GM08714 (cell line): ENCODE data around the gene TNRC6A.

ENCODE experiments used
- H3K4me3 ChIP-seq: fragments of 200-500 bp; sonication (Bioruptor generic); 2 replicates; pipeline ENCODE4 v1.5.1; 2014; ENCODE audit warnings: mild to moderate bottlenecking, low read length, inconsistent platforms
- ZNF274 ChIP-seq: IDR thresholded peaks from 2 replicates; pipeline ENCODE4 v1.6.1; 2012; ENCODE audit warnings: mild to moderate bottlenecking, low read depth, low read length

TNRC6A gene

DNA sequence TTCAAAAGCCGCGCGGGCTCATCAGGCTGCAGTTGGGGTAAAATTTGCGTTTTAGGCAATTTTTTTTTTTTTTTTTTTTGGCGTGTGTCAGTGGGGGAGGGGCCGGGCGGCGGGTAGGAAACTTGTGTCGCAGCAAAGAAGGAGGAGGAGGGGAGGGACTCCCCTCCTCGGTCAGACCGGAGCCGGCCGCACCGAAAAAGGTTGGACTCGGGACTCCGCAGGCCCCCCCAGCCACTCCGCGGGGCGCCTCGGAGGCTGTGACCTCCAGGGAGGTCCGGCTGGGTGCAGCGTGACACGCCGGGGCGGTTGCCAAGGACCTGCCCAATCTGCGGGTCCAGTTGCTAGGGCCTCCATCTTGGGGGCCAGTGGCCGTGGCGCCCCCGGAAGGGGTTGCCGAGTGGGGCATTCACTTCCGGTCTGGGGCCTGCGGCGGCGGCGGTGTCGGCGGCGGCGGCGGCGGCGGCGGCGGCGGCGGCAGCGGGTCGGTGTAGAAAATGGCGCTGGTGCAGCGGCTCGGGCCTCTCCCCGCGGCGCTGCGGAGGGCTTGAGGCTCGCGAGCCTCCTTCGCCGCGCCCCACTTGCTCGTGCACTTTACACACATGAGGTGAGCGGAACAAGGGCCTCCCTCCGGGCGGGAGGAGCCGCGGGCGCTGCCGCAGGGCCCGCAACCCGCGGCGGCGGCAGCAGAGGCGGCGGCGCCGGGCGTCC, at the start of gene TNRC6A:
Gene TNRC6A, plus strand, starts transcription at position 409 of the 708 bp plus-strand sequence. Its CDS starts 191 bp downstream, at position 600.
- TF ChIP-seq ZNF274, result no peak

DNA sequence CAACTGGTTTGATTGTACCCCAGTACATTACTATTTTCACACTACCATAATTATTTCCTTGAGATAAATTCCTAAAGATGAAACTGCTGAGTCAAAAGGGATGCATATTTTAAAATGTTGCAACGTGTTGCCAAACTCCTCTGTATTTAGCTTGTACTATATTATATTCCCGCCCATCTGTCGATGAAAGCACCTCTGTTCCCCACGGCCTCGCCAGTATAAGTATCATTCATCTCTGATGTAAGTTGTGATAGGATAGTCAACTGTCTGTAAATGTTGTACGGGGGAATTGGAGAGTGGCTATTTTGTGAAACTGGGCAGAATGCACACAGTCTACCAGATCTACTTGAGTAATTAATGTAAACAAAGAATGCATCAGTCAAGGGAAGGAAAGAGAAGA, 47.7 kb upstream of the TNRC6A start:
- no peak overlapping the region for H3K4me3 ChIP-seq
- TF ChIP-seq ZNF274, result no peak

More for the DNA sequence above, at the start of gene TNRC6A:
- H3K4me3 ChIP-seq, result peak within 1 kb of the TSS; percentile 99

DNA sequence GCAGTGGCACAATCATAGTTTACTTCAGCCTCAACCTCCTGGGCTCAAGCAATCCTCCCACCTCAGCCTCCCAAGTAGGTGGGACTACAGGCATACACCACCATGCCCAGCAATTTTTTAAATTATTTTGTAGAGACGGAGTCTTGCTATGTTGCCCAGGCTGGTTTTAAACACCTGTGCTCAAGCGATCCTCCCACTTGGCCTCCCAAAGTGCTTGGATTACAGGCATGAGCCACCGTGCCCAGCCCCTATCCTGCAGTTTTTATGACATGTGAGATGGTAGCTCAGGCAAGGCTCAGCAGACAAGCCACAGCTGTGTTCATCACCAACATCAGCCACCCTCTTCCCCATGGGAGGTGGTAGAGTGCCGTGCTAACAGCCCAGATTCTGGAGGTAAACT, 46.2 kb upstream of the TNRC6A start:
- TF ChIP-seq ZNF274, result no peak
- no peak overlapping the region for H3K4me3 ChIP-seq

DNA sequence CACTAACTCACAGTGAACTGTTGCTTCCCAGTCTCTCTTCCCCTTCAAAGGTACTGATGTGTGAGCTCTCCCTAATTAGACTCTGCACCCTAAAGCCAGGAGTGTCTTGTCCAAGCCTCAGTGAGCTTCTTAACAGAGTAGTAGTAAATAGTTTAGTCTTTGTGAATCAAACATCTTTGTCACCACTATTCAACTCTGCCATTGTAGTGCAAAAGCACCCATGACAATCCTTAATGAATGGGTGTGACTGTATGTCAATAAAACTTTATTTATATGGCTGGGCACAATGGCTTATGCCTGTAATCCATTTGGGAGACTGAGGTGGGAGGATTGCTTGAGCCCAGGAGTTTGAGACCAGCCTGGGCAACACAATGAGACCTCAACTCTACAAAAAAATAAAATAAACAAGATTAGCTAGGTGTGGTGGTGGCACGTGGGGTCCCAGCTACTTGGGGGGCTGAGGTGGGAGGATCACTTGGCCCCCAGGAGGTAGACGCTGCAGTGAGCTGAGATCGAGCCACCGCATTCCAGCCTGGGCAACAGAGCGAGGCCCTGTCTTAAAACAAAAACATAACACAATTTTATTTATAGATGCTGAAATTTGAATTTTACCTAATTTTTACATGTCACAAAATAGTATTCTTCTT, 45.5 kb upstream of the TNRC6A start:
- H3K4me3 ChIP-seq, result no peak overlapping the region
- TF ChIP-seq ZNF274, result no peak

DNA sequence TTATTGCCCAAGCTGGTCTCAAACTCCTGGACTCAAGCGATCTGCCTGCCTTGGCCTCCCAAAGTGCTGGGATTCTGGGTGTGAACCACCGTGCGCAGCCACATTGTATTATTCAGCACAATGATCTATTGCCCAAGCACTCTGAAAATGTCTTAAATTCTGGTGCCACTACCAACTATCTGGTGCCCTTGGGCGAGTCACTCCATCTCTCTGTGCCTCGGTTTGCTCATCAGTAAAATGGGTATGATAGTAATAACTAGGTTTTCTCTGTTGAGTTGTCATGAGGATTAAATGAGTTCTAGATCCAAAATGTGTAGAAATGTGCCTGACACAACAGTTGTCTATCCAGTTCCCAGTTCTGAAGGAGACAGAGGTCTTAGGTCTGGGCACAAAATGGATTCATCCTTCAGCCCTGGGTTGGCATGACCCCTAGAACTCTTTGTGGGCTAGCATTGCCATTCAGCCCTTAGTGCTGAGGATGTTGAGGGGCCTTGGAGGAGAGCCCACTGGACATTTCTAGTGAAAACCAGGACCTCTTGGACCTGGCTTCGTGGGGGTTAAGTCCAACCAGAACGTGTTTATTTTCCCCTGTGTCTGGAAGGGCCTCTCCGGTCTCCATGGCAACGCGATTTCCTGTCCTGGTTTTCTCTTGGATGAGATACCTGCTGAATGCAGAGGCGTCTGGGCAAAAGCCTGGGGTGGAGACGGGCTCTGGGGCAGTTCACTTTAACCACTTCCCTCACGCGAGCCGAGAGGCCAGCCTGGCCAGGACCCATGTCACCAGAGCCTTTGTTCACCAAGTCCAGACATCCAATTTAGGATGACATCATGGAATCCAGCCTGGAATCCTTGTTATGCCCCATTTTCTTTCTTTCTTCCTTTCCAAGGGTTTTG, 43.7 kb upstream of the TNRC6A start:
- H3K4me3 ChIP-seq, result no peak overlapping the region
- TF ChIP-seq ZNF274, result no peak

DNA sequence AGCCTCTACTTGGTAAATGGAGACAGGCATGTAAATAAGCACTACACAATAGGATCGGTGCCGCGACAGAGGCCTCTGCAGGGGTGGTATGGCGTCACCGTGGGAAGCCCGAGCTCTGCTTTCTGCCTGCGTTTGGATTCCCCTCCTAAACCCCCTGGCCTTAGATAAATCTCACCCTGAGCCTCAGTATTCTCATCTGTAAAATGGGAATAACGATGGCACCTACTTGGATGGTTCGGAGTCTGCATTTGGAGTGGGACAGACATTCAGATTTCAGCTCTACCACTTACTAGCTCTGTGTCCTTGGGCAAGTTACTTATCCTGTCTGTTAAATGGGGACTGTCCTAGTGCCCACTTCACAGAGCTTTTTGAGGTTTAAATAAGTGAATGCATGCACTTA, 42.8 kb upstream of the TNRC6A start:
- TF ChIP-seq ZNF274, result no peak

DNA sequence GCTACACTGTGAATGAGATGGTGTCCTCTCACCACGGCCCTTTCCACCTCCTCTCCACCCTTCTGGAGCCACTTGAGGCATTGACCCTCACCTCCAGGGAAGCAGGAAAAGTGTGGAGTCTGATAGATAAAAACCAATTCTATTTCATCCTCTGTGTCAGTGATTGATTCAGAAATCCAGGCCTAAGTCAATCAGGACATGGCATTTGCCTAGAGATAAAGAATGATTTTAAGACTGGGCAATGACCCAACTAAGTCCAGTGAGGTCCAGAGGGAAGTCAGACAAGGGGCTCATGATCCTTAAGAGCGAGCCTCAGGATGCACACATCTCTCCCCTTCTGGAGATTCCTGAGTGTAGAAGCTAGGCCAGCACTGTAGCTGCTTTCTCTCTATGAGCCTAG, 41.1 kb upstream of the TNRC6A start:
- no peak for TF ChIP-seq ZNF274
- no peak overlapping the region for H3K4me3 ChIP-seq

More for the DNA sequence above, 42.8 kb upstream of the TNRC6A start:
- no peak overlapping the region for H3K4me3 ChIP-seq

DNA sequence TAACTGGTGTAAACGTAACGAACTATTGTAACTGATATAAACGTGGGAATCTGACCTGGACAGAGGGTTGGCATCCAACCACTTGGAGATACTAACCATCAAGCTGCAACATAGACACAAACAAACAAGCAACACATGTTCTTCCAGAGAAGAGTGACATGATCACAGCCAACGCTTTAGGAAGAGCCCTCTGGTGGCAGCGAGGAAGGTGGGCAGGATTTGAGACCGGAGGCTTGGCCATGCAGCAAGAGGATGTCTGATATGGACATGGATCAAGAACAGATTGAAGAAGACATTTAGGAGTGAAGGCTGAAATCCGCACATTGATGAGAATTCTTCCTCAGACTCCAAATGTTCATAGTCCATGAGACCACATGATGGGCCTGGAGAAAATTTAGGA, 40.3 kb upstream of the TNRC6A start:
- no peak overlapping the region for H3K4me3 ChIP-seq
- no peak for TF ChIP-seq ZNF274

DNA sequence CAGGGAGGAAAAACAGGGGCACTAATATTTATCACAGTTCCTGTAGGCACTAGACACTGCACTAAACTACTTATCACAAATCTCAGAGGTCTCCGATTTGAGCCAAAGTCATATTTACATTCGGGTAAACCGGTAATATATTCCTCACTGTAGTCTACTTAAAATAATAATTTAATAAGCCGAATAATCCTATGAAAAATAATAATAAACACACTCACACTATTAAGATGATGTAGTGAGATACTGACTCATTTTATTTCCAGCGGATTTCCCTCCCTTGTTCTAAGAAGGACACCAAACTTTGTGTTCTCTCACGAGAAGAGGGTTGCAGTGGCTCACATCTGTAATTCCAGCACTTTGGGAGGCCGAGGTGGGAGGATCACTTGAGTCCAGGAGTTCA, 36.6 kb upstream of the TNRC6A start:
- no peak overlapping the region for H3K4me3 ChIP-seq
- TF ChIP-seq ZNF274, result no peak

DNA sequence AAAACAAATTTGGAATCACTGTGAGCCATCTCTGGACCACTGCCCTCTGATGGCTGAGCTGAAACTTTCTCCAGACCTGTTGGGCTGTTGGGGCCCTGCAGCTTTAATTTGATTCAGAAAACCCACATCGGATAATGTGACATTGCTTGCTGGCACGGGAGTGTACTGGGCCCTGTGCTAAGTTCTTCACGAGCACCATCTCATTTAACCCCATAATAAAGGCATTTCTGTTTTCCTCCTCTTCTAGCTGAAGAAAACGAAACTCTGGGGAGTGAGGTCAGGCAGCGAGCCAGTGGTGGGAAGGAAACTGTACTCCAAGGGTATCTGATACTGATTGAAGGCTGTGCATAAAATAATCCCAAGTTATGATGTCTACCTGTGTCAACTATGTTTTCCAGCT, 34.5 kb upstream of the TNRC6A start:
- TF ChIP-seq ZNF274, result no peak
- H3K4me3 ChIP-seq, result no peak overlapping the region

DNA sequence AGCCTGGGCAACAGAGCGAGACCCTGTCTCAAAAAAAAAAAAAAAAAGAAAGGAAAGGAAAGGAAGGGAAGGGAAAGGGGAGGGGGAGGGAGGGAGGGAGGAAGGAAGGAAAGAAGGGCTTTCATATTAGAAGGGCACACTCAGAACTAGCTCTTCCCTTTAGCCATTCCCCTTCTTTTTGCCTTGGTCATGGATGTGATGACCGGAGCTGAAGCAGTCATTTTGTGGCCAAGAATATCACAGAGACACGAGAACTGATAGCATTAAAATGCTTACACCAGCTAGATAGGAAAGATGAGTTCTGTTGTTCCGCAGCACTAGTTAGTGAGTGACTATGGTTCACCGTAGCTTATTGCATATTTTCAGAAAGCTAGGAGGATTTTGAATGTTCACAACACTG, 32.8 kb upstream of the TNRC6A start:
- no peak for TF ChIP-seq ZNF274
- H3K4me3 ChIP-seq, result no peak overlapping the region

DNA sequence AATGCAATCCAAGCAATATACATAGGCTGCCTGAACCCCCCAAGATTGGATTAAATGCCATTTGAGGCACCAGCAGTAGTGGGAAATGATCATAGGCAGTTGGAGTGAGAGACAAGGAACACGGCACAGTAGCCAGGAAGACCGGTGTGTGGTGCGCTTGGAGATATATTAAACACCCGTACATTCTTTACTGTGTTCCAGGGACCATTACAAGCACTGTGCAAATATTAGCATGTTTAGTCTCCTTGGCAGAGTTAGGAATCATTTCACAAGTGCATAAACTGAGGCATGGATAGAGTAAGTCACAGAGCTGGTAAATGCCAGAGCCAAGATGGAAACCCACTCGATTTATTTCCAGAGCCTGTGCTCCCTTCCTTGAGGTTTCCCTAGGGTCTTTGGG, 31.1 kb upstream of the TNRC6A start:
- TF ChIP-seq ZNF274, result no peak
- H3K4me3 ChIP-seq, result no peak overlapping the region

DNA sequence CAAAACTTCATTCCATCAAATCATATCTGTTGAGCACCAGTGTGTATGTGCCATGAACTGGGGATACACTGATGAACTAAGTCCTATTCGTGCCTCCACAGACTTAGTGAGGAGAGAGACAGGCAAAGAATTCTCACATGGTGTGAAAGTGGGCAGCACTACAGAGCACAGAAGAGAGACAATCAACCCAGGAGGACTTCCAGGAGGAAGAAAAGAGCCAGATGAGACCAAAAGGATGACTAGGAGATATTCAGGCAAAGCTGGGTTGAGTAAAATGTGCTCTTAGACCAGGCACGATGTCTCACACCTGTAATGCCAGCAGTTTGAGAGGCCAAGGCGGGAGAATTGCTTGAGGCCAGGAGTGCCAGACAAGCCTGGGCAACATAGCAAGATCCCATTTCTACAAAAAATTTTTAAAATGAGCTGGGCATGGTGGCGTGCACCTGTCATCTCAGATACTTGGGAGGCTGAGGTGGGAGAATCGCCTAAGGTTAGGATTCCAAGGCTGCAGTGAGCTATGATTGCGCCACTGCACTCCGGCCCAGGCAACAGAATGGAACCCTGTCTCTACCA, 30.2 kb upstream of the TNRC6A start:
- H3K4me3 ChIP-seq, result no peak overlapping the region
- no peak for TF ChIP-seq ZNF274

DNA sequence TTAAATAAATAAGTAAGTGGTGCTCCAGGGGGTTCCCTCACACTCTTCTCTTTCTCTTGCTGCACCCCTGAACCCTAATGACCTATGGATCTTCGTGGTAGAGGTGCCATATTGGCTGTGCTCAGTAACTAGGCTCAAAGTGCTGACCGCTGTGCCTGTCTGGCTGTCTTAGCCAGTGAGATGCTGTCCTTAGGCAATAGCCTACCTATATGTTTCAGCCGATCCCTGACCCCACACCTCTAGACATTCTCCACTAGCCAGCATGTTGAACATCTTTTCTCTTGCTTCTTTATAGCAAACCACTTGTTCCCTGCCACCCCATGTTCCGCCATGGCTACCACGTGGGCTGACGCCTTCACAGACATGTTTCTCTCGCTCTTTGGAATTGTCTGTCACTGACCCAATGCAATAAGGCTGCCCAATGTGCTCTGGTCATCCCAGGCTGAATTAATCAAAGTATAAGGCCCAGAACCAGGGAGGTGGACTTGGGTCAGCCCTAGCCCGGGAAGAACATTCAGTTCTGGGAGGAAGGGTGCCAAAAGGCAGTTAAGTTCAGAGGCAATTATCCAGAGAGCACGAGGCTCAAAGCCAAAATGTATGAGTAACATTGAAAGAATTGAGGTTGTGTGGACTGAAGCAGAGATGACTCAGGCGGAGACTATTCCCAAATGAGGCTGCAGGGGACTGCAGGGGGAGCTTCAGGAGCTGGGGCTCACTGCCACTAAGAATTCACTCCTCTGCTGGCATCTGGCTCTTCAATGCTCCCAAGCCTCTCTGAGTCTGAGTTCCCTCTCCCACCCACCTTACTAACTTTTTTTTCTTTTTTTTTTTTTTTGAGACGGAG, 28.7 kb upstream of the TNRC6A start:
- no peak for TF ChIP-seq ZNF274
- no peak overlapping the region for H3K4me3 ChIP-seq
